ENCODE data around the gene HOXC4.
"Not testable (repeated sequence)": the region's sequence is repeated elsewhere in the genome, so short reads cannot be mapped to it uniquely, and the experiment has no call there.

Gene HOXC4

DNA sequence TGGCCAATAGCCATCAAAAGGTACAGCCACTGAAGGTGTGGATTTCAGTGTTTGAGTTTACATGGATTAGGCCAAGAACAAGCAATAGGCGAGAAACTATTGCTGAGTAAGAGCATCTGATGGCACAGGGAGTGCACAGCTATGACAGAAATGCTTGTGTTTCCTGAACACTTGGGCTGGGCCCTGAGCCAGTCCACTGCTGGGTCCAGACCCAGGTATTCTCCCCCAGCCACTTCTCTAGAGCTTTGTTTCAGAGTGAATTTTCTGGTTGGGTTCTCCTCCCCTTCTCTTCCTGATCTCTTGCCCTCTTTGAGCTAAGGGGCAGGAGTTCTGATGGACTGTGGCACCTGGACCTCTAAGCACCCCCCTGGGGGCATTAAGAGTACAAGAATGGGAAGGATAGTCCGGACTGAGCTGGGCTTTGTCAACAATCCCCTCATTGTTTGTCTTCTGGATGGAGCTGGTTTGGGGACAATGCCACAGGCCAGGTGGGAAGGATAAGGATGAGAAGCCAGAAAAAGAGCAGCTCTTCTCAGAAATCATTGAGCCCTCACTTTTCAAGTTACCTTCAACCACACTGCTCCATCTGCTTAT lies 12.4 kb upstream of the HOXC4 start:
- no peak for DNase-seq

DNA sequence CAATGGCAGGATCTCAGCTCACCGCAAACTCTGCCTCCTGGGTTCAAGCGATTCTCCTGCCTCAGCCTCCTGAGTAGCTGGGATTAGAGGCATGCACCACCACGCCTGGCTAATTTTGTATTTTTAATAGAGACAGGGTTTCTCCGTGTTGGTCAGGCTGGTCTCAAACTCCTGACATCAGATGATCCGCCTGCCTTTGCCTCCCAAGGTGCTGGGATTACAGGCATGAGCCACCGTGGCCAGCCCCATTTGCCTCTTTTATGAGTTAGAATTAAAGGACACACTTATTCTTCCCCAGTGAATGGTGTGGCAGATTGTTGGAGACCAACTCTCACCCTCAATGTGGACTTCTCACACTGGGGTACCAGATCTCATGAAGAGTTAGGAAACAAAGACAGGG lies 11.6 kb upstream of the HOXC4 start:
- not testable (repeated sequence) for DNase-seq

GRCh38 chr12:54042970-54043853 lies 10.4 kb upstream of the HOXC4 start:
- DNase-seq = peak; percentile 80

- no peak for DNase-seq
Observed at GRCh38 chr12:54044425-54045103, 9.1 kb upstream of the HOXC4 start.

DNA sequence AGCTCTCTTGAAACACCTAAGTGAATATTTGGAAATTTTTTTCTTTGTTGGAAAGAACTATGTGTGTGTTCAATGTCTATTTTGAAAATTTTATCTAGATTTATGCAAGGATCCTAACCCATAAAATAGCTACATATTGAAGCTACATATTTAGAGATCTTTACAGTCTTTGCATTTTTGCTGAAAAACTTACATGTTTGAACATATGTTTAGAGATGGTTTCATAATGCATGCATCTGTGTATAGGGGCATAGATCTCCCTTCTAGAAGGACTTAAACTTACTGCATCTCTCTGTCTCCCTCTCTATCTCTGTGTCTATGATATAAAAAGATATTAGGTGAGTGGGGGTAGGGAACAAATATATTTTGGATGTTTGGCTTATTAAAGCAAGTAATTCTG lies 8.2 kb upstream of the HOXC4 start:
- DNase-seq = no peak

DNA sequence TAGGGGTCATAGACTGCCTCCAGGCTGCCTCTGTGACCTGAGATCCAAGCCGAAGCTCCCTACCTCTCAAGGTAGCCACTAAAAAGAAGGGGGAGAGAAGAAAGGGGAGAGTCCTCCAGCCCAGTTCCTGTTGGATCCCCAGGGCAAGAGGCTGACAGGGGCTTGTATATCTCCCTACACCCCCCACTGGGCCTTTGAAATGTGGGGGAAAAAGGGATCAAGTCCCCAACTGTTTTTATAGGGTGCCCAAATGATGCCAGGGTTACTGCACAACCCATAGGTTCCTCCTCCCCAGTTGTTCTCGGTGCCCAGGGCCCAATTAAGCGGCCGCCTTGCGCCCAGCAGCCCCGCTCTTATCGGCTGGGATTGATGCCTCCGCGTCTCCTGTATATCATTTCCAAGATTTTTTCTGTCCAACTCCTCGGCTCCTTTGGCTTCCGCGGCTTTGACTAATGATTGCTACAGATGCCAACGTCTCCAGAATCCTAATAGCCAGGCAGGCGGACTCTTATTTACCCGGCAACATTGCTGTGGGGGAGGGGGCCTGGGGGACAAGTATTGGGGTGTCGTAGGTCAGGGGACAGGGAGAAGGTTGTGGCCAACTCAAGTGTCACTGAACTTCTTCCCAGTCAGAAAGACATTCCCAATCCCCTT lies 7.6 kb upstream of the HOXC4 start:
- no peak for DNase-seq

DNA sequence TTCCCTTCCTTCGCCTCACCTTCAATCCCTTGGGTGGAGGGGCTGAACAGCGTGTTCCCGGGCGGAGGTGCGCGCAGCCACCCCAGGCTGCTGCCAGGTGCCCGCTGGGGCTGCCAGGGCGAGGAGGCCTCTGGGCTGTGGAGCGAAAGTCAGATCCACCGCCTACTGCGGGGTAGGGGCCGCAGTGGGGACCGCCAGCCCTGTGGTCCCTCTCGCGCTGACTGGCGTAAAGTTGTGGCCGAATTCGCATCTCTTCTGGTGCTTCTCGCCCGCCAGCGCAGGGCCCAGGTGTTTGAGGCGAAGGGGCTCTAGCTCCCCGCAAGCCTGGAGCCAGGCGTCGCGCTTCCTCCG lies 6.9 kb upstream of the HOXC4 start:
- DNase-seq = no peak

DNA sequence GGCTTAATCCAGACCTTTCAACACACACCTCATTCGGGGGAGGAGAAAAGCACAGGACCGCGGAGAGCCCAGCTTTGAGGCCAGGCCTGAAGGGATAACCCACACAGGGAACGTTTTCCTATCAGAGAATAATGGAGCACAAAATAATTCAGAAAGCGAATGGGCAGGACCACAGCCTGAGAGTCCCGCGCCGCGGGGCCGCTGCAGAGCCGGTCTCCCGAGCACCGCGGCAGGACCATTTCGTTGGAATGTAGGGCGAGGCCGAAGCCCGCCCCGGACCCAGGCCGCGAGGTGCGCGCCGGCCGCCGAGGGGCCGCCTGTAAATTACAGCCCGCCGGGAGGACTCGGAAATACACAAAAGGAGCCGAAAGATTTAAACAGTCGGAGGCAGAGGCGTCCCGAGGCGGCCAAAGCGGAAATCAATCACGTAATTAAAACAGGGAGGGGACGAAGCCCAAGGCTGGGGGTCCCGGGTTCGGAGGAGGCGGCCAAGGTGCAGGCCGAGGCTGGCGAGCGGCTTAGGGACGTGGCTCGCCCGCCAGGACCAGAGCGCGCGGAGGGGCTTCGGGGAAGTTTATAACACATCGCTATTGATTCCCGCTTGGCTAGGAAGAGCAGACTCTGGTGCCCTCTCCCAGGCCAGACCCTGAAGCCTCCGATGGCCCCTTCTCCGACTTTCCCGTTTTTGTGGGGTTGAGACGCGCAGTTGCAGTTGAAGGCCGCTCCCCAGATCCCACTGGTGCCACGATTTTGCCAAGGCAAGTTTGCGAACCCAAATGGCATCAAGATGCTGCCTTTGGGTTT lies 6.3 kb upstream of the HOXC4 start:
- DNase-seq = no peak

DNA sequence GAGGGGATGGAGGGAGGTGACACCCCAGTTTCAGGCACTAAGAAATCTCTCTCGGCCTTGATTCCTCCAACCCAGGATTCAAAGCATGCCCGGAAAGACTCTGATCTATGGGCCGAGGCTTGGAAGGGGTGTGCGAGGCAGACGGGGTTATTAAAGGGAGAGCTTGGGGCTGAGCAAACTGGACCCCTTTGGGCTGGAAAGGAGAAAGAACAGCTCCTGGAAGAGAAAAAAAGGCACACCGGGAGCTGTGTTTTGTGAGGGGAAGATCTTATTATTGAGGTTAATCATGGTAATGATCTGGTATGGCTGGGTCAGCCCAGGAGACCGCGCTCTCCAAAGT lies 5.7 kb upstream of the HOXC4 start:
- DNase-seq = no peak

- no peak for DNase-seq
Observed at GRCh38 chr12:54048406-54049093, 5.1 kb upstream of the HOXC4 start.

DNA sequence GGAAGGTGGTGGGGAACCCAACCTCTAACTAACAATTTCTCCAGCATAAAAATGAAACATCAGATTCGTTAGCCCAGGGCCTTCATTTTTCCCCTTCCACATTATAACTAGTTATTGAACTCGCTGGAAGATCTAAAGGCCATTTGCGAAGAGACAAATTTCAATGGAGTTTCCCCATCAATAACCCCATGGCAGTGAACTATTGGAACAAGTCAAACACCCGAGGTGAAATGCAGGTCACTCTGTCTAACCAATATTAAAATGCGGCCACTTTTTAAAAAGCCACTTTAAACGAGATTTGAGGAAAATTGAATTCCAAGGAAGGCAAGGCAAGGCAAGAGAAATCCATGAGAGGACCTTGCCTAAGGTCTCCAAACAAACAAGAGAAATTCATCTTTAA lies 4.5 kb upstream of the HOXC4 start:
- DNase-seq = no peak

DNA sequence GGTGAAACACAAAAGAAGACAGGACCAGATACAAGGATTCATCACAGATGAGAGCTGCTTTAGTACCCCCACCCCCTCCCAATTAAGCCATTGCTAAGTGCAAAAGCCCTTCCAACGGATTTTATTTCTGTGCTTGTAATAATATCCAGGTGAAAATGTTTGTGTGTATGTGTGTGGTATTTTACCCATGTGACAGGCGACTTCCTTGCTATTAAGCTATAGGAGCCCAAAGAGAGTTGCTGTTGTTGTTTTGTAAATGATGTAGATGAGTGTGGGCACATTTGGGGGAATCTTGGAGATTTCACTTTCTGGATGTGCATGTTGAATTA lies 3.2 kb upstream of the HOXC4 start:
- no peak for DNase-seq

DNA sequence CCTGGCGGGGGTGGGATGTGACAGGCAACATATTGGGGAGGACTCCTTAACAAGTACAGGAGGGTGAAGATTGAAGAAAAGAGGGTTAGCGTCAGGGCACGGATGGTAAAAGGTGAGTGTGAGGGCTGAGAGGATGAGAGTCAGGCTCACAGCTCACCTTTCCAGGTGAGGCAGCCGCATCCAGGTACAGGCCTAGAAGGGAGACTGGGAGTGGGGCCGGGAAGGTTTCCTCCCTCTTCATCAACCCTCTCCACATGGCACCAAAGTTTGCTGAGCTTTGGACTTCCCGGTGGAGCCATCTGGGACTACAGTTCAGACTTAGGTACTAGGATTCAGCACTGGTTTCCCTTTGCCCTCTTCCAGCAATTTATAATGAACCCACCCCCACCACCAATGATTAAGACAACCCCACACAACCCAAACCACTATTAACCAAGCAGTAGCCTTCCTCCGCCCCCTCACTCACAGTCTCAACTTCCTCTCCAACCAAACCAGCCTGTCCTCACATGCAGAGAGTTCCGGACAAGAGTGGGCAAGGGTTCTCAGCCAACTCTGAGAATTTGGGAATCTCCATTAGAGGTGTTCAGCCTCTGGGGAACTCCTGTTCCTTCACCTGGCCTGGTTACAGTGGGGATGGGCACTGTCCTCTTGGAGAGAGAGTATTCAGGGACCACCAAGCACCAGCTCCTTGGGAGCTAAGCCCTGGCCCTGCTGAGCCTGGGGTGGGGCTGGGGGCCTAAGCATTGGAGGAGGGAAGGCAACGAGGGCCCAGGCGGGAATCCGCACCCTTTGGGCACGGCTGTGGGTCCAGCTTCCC lies 2.4 kb upstream of the HOXC4 start:
- DNase-seq = no peak

DNA sequence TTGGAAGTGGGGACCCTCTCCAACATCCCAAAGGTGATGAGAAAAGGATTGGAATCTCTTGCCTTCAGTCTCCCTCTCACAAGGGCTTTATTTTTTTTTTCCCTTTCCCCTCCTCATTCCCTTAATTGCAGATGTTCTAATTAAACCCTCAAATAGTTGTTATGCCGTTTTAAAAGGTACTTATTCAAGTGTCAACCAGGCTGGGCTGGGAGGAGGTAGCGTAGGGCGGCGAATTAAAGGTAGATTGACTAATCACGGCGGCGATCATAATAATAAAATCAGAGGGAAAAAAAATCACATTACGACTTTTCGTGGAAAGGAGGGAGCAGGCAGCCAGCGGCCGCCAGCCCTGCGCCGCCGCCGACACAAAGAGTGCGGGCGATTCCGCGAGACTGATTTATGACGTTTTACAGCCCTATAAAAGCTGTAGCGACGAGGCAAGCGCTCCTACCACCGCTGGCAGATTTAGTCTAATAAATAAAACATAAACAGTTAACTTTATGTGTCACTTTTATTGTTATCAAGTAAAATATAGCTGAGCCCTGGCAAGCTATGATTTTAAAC lies 1.7 kb upstream of the HOXC4 start:
- no peak for DNase-seq

- DNase-seq = peak; percentile 73
Observed at GRCh38 chr12:54052438-54053002, 1.1 kb upstream of the HOXC4 start.

DNA sequence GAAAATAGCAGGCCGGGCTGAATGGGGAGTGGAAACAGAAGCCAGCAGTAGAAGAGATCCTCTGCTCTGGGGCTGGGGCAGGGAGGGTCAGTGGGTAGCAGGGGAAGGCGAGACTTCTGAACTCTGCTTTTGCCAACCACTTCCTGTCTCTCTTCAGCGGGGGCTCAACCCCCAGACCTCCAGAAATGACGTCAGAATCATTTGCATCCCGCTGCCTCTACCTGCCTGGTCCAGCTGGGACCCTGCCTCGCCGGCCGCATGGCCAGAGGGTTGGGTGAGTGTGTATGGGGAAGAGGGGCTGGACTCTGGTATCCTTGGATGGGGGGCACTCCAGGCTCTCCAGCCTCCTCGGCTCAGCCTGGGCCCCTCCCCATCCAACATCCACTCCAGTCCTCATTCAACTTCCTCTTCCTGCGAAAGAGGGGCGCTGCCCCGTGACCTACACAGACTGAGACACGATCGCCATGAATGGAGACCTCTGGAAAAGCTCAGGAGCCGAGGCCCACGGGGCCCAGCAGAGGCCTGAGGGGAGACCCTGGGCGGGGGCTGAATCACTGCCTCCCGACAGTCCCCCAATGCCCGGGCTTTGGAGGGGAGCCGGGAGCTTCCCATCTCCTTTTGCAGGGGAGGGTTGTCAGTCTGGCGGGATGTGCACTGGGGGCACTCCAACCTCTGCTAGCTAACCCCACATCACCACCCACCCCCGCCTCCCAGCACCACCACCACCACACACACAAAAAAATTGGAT lies 458 bp upstream of the HOXC4 start:
- DNase-seq = no peak

- no peak for DNase-seq
Observed at GRCh38 chr12:54054742-54055194, 1.1 kb downstream of the HOXC4 start.

DNA sequence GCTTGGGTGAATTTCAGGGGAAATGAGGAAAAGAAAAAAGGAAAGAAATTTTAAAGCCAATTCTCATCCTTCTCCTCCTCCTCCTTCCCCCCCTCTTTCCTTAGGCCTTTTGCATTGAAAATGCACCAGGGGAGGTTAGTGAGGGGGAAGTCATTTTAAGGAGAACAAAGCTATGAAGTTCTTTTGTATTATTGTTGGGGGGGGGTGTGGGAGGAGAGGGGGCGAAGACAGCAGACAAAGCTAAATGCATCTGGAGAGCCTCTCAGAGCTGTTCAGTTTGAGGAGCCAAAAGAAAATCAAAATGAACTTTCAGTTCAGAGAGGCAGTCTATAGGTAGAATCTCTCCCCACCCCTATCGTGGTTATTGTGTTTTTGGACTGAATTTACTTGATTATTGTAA lies 1.9 kb downstream of the HOXC4 start:
- no peak for DNase-seq

GRCh38 chr12:54056110-54056509 lies 2.5 kb downstream of the HOXC4 start:
- no peak for DNase-seq

Measured in right hindlimb (tissue), 1 donor.